GM18951 (cell line): ENCODE results near the gene SAE1.

ENCODE experiments used
- POLR2A ChIP-seq: IDR thresholded peaks from 4 replicates; pipeline ENCODE4 v1.6.1; 2011; ENCODE audit warnings: mild to moderate bottlenecking; ENCODE audit not compliant: insufficient read length, insufficient read depth; ENCODE audit errors: extremely low read depth
- in situ Hi-C: fragments of 300-500 bp; cut with MboI; formaldehyde crosslinking; loops from one replicate; pipeline ENCODE4 v1.12.0; 2022; ENCODE audit warnings: low sequenced_read_pairs, mixed read lengths, inconsistent platforms; ENCODE audit not compliant: unreplicated experiment

SAE1 gene

GRCh38 chr19:47125669-47125938 is 5.0 kb upstream of the SAE1 start:
- in situ Hi-C loops: loop anchor here (10.0 kb wide), 1 partner anchor 51 kb away; no protein-coding TSS in a partner anchor
- no peak for TF ChIP-seq POLR2A

GRCh38 chr19:47129579-47129978 is 1.1 kb upstream of the SAE1 start:
- in situ Hi-C loops: loop anchor here (10.0 kb wide), 1 partner anchor 55 kb away; no protein-coding TSS in a partner anchor

GRCh38 chr19:47130120-47130588 is 481 bp upstream of the SAE1 start:
- in situ Hi-C loops: no loop called here
- TF ChIP-seq POLR2A: no peak

More at GRCh38 chr19:47129579-47129978, 1.1 kb upstream of the SAE1 start:
- TF ChIP-seq POLR2A: no peak

- in situ Hi-C loops: no loop called here
- TF ChIP-seq POLR2A: no peak
These were observed 1.7 kb downstream of the SAE1 start for GRCh38 chr19:47132194-47132852.

GRCh38 chr19:47133021-47133471 is 2.4 kb downstream of the SAE1 start:
- TF ChIP-seq POLR2A: no peak

GRCh38 chr19:47134545-47134944 is 3.9 kb downstream of the SAE1 start:
- in situ Hi-C loops: no loop called here
- TF ChIP-seq POLR2A: no peak

More at GRCh38 chr19:47133021-47133471, 2.4 kb downstream of the SAE1 start:
- in situ Hi-C loops: no loop called here

- in situ Hi-C loops: no loop called here
- TF ChIP-seq POLR2A: no peak
These were observed 4.5 kb downstream of the SAE1 start for GRCh38 chr19:47135156-47135555.

GRCh38 chr19:47141252-47141651 is 10.6 kb downstream of the SAE1 start:
- in situ Hi-C loops: loop anchor here (10.0 kb wide), 1 partner anchor 114 kb away; the partner anchor contains the start of gene CCDC9

- in situ Hi-C loops: loop anchor here (10.0 kb wide), 1 partner anchor 113 kb away; the partner anchor contains the start of gene CCDC9
- no peak for TF ChIP-seq POLR2A
These were observed 11.1 kb downstream of the SAE1 start for GRCh38 chr19:47141695-47142094.

- no peak for TF ChIP-seq POLR2A
- in situ Hi-C loops: loop anchor here (10.0 kb wide), 1 partner anchor 112 kb away; the partner anchor contains the start of gene CCDC9
These were observed 12.1 kb downstream of the SAE1 start for GRCh38 chr19:47142779-47143178.

- in situ Hi-C loops: loop anchor here (10.0 kb wide), 1 partner anchor 111 kb away; the partner anchor contains the start of gene CCDC9
- TF ChIP-seq POLR2A: no peak
These were observed 12.9 kb downstream of the SAE1 start for GRCh38 chr19:47143322-47144073.

GRCh38 chr19:47144630-47145029 is 14.0 kb downstream of the SAE1 start:
- no peak for TF ChIP-seq POLR2A
- in situ Hi-C loops: loop anchor here (10.0 kb wide), 1 partner anchor 110 kb away; the partner anchor contains the start of gene CCDC9

- no peak for TF ChIP-seq POLR2A
- in situ Hi-C loops: loop anchor here (10.0 kb wide), 1 partner anchor 109 kb away; the partner anchor contains the start of gene CCDC9
These were observed 15.2 kb downstream of the SAE1 start for GRCh38 chr19:47145639-47146486.
